Adrenal gland (tissue), 5 donors: ENCODE results near the gene SDCCAG8.

ENCODE experiments used
- POLR2A ChIP-seq, 2 donors: fragments of 450-650 bp; IDR thresholded peaks; one replicate each; pipeline ENCODE4 v1.6.1; 2017; ENCODE audit warnings: antibody characterized with exemption in 2 of 2, mild to moderate bottlenecking in 2 of 2, moderate library complexity in 1 of 2
- TF ChIP-seq, protein P1 (sequence below), 6 experiments: fragments of 450-650 bp in 4 of 6; fragments of 200-600 bp in 2 of 6; sonication (generic) in 1 of 6; IDR thresholded peaks; 1 replicate in 5 of 6; 2 replicates in 1 of 6; pipeline versions ENCODE4 v1.5.1 to v1.8.0; 2016 to 2021; ENCODE audit warnings: antibody characterized with exemption in 6 of 6, mild to moderate bottlenecking in 2 of 6, moderate library complexity in 1 of 6
- donor health status: DM: no; HTN: no; CAD: no.

DNA sequence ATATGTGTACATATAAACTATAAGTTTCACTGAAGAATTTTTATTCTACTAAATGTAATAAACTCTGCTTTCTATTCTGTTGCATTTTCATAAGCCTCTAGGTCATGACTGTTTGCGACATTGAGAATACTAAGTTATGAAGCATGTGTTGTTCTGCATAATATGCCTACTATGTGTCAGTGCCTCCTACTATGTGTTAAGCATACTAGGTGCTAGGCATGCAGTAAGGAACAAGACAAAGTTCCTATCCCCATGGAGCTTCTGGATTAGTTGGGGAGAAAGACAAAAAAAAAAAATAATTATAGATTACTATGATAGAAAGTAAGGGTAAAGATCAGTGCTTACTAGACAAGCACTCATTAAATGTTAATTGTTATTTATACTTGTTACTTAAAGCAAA, 1.3 kb downstream of the SDCCAG8 start:
- no peak for TF ChIP-seq POLR2A (IDR thresholded peaks at IDR 0.05)
- TF ChIP-seq, protein P1, sequence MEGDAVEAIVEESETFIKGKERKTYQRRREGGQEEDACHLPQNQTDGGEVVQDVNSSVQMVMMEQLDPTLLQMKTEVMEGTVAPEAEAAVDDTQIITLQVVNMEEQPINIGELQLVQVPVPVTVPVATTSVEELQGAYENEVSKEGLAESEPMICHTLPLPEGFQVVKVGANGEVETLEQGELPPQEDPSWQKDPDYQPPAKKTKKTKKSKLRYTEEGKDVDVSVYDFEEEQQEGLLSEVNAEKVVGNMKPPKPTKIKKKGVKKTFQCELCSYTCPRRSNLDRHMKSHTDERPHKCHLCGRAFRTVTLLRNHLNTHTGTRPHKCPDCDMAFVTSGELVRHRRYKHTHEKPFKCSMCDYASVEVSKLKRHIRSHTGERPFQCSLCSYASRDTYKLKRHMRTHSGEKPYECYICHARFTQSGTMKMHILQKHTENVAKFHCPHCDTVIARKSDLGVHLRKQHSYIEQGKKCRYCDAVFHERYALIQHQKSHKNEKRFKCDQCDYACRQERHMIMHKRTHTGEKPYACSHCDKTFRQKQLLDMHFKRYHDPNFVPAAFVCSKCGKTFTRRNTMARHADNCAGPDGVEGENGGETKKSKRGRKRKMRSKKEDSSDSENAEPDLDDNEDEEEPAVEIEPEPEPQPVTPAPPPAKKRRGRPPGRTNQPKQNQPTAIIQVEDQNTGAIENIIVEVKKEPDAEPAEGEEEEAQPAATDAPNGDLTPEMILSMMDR (IDR thresholded peaks at IDR 0.05) = no peak
